HepG2 (cell line): Measurements from ENCODE around the gene EPHA2. TPM values are rescaled to one million over a fixed set of nuclear protein-coding genes. Genes with fewer than 3 reads are reported as not detected.
A peak's percentile ranks its signal among the peaks of the same experiment; 100 is the strongest.

ENCODE experiments used
- ATAC-seq: fragments of 200-7000 bp; cut with Tn5 transposase; 3 replicates; pipeline ENCODE4 v1.9.1; 2020; ENCODE audit warnings: mild to moderate bottlenecking, moderate library complexity
- BruUV-seq: library from RNA; stranded (reverse); fragments of 400-500 nt; replicated peaks from 2 replicates; lab custom pipeline; 2021; lab: Mats Ljungman, UMichigan
- CTCF ChIA-PET: fragments of 300-600 bp; formaldehyde crosslinking; extraction: SDS; loops from one replicate; lab custom pipeline; 2021; ENCODE audit warnings: low total read pairs, inconsistent platforms, low intra/inter-chr PET ratio; lab: Yijun Ruan, JAX
- POLR2A ChIA-PET: fragments of 350-600 bp; sonication (Branson Sonifier 250); formaldehyde crosslinking; loops from one replicate; lab custom pipeline; 2020; ENCODE audit warnings: antibody characterized with exemption, inconsistent platforms; lab: Yijun Ruan, JAX
- DNase-seq: peaks from one replicate; pipeline ENCODE4 v3.0.0-alpha.2; 2015; ENCODE audit warnings: low spot score
- FAIRE-seq: peaks from 3 replicates; lab custom pipeline; 2011; peaks lifted over from hg19 to GRCh38; lab: Jason Lieb, UNC
- H2AFZ ChIP-seq: one replicate; pipeline ENCODE4 v1.6.1; 2011; ENCODE audit warnings: low read length, inconsistent platforms
- H3K27ac ChIP-seq: fragments of 300-600 bp; 3 replicates; pipeline ENCODE4 v1.8.0; 2011; ENCODE audit warnings: mixed run types, mild to moderate bottlenecking, mixed read lengths, low read length, inconsistent platforms; ENCODE audit not compliant: insufficient read depth; ENCODE audit errors: extremely low read length
- H3K27me3 ChIP-seq, 2 experiments: fragments of 200-600 bp in 1 of 2; 2 replicates in 1 of 2; 3 replicates in 1 of 2; pipeline versions ENCODE4 v1.6.0 to v1.8.0; 2011; ENCODE audit warnings: low read length in 2 of 2, mild to moderate bottlenecking in 2 of 2, moderate library complexity in 2 of 2, inconsistent platforms in 1 of 2; ENCODE audit not compliant: insufficient read depth in 2 of 2, control insufficient read depth in 1 of 2
- H3K36me3 ChIP-seq, 2 experiments: fragments of 200-600 bp in 1 of 2; replicated peaks in 1 of 2; 2 replicates in 1 of 2; 3 replicates in 1 of 2; pipeline versions ENCODE4 v1.5.1 to v1.8.0; 2011; ENCODE audit warnings: low read length in 2 of 2, inconsistent platforms in 1 of 2; ENCODE audit not compliant: insufficient read depth in 2 of 2, control insufficient read depth in 1 of 2
- H3K4me1 ChIP-seq: 2 replicates; pipeline ENCODE4 v1.5.1; 2012; ENCODE audit warnings: low read length, inconsistent platforms; ENCODE audit not compliant: insufficient read depth
- H3K4me2 ChIP-seq: 2 replicates; pipeline ENCODE4 v1.6.0; 2011; ENCODE audit warnings: low read depth, low read length, inconsistent platforms
- H3K4me3 ChIP-seq, 3 experiments: fragments of 200-600 bp in 1 of 3; sonication (generic), shearing (Covaris generic) in 1 of 3; replicated peaks in 1 of 3; 2 replicates each; pipeline ENCODE4 v1.5.1; 2011 to 2016; ENCODE audit warnings: low read length in 3 of 3, inconsistent platforms in 2 of 3, low read depth in 2 of 3, mild to moderate bottlenecking in 2 of 3, control low read depth in 1 of 3, mixed read lengths in 1 of 3; ENCODE audit not compliant: insufficient read depth in 1 of 3
- H3K79me2 ChIP-seq: one replicate; pipeline ENCODE4 v1.6.1; 2011; ENCODE audit warnings: low read length, inconsistent platforms; ENCODE audit not compliant: insufficient read depth
- H3K9ac ChIP-seq: 2 replicates; pipeline ENCODE4 v1.6.0; 2011; ENCODE audit warnings: mild to moderate bottlenecking, low read depth, low read length, inconsistent platforms; ENCODE audit not compliant: insufficient read depth
- H3K9me3 ChIP-seq: 2 replicates; pipeline ENCODE4 v1.5.1; 2012; ENCODE audit warnings: mild to moderate bottlenecking, low read length
- H4K20me1 ChIP-seq: 2 replicates; pipeline ENCODE4 v1.6.0; 2011; ENCODE audit warnings: inconsistent platforms, mild to moderate bottlenecking, low read length, moderate library complexity; ENCODE audit not compliant: insufficient read depth
- ARID4A ChIP-seq: sonication (generic); formaldehyde crosslinking; IDR thresholded peaks from 2 replicates; pipeline ENCODE4 v1.5.0; 2020; ENCODE audit warnings: mild to moderate bottlenecking, missing genetic modification reagents, borderline replicate concordance
- CENPT ChIP-seq: sonication (generic); formaldehyde crosslinking; IDR thresholded peaks from 2 replicates; pipeline ENCODE4 v1.8.0; 2022; ENCODE audit warnings: low read depth, mild to moderate bottlenecking, moderate library complexity, missing genetic modification reagents
- SRSF9 ChIP-seq: fragments of 200-400 bp; formaldehyde crosslinking; IDR thresholded peaks from 2 replicates; pipeline ENCODE4 v1.6.1; 2018; ENCODE audit warnings: borderline replicate concordance, mild to moderate bottlenecking, low read depth, low read length; ENCODE audit not compliant: insufficient read depth, poor library complexity, severe bottlenecking
- TBX2 ChIP-seq: sonication (generic); formaldehyde crosslinking; IDR thresholded peaks from 2 replicates; pipeline ENCODE4 v1.5.0; 2020; ENCODE audit warnings: missing genetic modification reagents, mild to moderate bottlenecking, borderline replicate concordance
- ZBTB25 ChIP-seq: IDR thresholded peaks from 2 replicates; pipeline ENCODE4 v1.6.1; 2018; ENCODE audit warnings: missing genetic modification reagents
- ZFP90 ChIP-seq: sonication (generic); formaldehyde crosslinking; IDR thresholded peaks from 2 replicates; pipeline ENCODE4 v1.8.0; 2022; ENCODE audit warnings: missing genetic modification reagents, mild to moderate bottlenecking, inconsistent platforms, borderline replicate concordance
- ZFX ChIP-seq: sonication (generic); formaldehyde crosslinking; IDR thresholded peaks from 2 replicates; pipeline ENCODE4 v1.4.0; 2020; ENCODE audit warnings: mild to moderate bottlenecking, low read depth, missing genetic modification reagents, moderate library complexity
- ZNF382 ChIP-seq: sonication (generic); formaldehyde crosslinking; IDR thresholded peaks from 2 replicates; pipeline ENCODE4 v1.5.0; 2020; ENCODE audit warnings: missing genetic modification reagents, mild to moderate bottlenecking, borderline replicate concordance
- ZNF501 ChIP-seq: sonication (generic); formaldehyde crosslinking; IDR thresholded peaks from 2 replicates; pipeline ENCODE4 v1.5.1; 2020; ENCODE audit warnings: mild to moderate bottlenecking, moderate library complexity, missing genetic modification reagents
- ZNF687 ChIP-seq: sonication (generic); formaldehyde crosslinking; IDR thresholded peaks from 2 replicates; pipeline ENCODE4 v1.5.1; 2020; ENCODE audit warnings: mild to moderate bottlenecking, missing genetic modification reagents, moderate library complexity
- ZSCAN29 ChIP-seq: sonication (generic); formaldehyde crosslinking; conservative IDR thresholded peaks from 2 replicates; pipeline ENCODE4 v1.4.0; 2020; ENCODE audit warnings: mild to moderate bottlenecking, missing genetic modification reagents
- WGBS: methylation state at CpG from one replicate; pipeline ENCODE4 v1.1.6; 2017; ENCODE audit warnings: low lambda C conversion rate; 5-methylcytosine and 5-hydroxymethylcytosine counted together
- in situ Hi-C: cut with HindIII; loops from 2 replicates; pipeline ENCODE4 v1.10.0; 2017; ENCODE audit warnings: low pct_unique_long_range_greater_than_20kb; ENCODE audit not compliant: extremely low pct_ligation_motif_present
- intact Hi-C: fragments of 100-400 bp; cut with micrococcal nuclease; formaldehyde crosslinking; loops from one replicate; pipeline ENCODE4 v1.10.0; 2022; ENCODE audit not compliant: unreplicated experiment
- polyA plus RNA-seq, 8 experiments: library from polyadenylated mRNA; depleted of rRNA in 3 of 8; stranded (reverse) in 7 of 8; unstranded in 1 of 8; fragments of >200 nt; fragmentation: Illumina TruSeq in 4 of 8; extraction: Trizol in 4 of 8; gene quantifications; 2 replicates each; pipeline versions ENCODE4 v1.2.1 to v1.2.3, GENCODE V29; 2011 to 2016; ENCODE audit warnings: low read depth in 4 of 8, missing spikeins in 1 of 8, mixed read lengths in 1 of 8; ENCODE audit not compliant: insufficient read depth in 1 of 8
- total RNA-seq, 5 experiments: library from RNA; depleted of rRNA; stranded (reverse); fragments of >200 nt; fragmentation: Illumina TruSeq; extraction: Trizol; gene quantifications; 2 replicates each; pipeline ENCODE4 v1.2.3, GENCODE V29; 2016; ENCODE audit warnings: low read depth in 1 of 5

The EPHA2 gene
- total and polyA plus RNA-seq, 2 of the 13 experiments (the other 11 are each of a cell fraction or from before 2014, with no cell fraction given) = 33.6 to 53.6 TPM

DNA sequence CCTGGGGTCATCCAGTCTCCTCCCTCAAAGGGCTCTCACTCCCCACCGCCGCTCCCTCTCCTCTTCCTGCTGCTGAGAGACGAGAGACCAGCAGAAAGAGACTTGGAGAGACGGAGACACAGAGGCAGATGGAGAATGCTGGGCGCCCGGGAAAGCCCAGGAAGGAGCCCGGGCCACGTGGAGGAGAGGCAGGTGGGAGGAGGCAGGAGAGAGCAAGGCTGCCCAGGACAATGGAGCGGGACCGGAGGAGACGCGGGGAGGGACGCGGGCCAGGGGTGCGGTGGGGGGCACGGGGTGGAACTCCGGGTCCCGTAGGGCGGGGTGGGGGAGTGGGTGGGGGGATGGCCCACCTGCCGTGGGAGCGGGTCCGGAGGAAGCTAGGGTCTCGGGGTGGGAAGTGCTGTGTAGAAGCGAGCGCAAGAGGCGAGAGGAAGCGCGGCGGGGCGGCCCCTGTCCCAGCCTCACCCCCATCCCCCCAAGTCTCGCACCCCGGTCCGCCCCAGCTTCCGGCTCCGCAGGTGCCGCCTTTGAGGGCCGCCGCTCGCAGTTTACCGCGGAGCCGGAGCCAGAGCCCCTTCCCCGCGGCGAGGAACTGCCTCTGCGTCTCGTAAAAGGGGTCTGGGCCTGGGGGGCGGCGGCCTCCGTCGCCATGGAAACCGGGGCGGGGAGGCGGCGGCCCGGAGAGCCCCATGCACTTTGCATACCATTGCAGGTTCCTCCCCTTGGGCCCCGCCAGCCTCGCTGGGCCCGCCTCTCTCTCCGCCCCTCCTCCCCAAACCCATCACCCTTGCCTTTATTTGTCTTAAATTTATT is 11.7 kb upstream of the EPHA2 start (continued):
- TF ChIP-seq ARID4A (CRISPR knock-in tag) = peak; percentile 28; the same call in 1 of the 2 replicates
- no peak for TF ChIP-seq ZNF501 (CRISPR knock-in tag)
- TF ChIP-seq ZFP90 (CRISPR knock-in tag) = no peak
- TF ChIP-seq, all 625 proteins: peak for 11

- no peak overlapping the region for H3K4me3 ChIP-seq
- ChIA-PET POLR2A (interaction anchor here (1.2 to 4.4 kb wide), 3 partner anchors 12 to 20 kb away, joined by 4 to 72 read pairs (median 63); partner anchors contain the start of gene EPHA2), CTCF (no interaction called here)
- no peak overlapping the region for H3K9ac ChIP-seq
- H3K27ac ChIP-seq = no peak overlapping the region
- H3K4me2 ChIP-seq = no peak overlapping the region; the same call in 1 of the 2 replicates
- H4K20me1 ChIP-seq = no peaks in the 10 kb centered on the region
- peaks cover 0 to 4% of the 10 kb centered on the region in 2 experiments; a peak in 1 of 5 replicates for H3K27me3 ChIP-seq
- ATAC-seq = no peak
- no peaks in the 10 kb centered on the region for H3K9me3 ChIP-seq
- no peak for FAIRE-seq
- 37% methylated on average over 2 of the region's 2 CpGs for WGBS
- DNase-seq = no peak
- intact Hi-C loops = no loop called here
- in situ Hi-C loops = no loop called here
- H3K4me1 ChIP-seq = peaks cover 70% of the 10 kb centered on the region
- BruUV-seq = no TSS peak
- no peaks in the 10 kb centered on the region for H3K79me2 ChIP-seq
- H2AFZ ChIP-seq = no peak overlapping the region
- no peaks in the 10 kb centered on the region for H3K36me3 ChIP-seq
- TF ChIP-seq ZNF687 (CRISPR knock-in tag) = no peak
- no peak for TF ChIP-seq ZFX
- TF ChIP-seq SRSF9 = no peak
- no peak for TF ChIP-seq ZBTB25 (CRISPR knock-in tag)
- no peak for TF ChIP-seq ZNF382 (CRISPR knock-in tag)
- no peak for TF ChIP-seq ZSCAN29 (CRISPR knock-in tag)
- TF ChIP-seq TBX2 = no peak
- no peak for TF ChIP-seq CENPT (CRISPR knock-in tag)
These were observed 10.2 kb upstream of the EPHA2 start for GRCh38 chr1:16166117-16166516.
